K562 (cell line): ENCODE measurements around the gene PSMD4.

Source experiments
- EZH2 ChIP-seq: IDR thresholded peaks from 2 replicates; pipeline ENCODE4 v1.6.1; 2012; ENCODE audit warnings: low read depth, mild to moderate bottlenecking, inconsistent platforms, low read length, borderline replicate concordance
- FOS ChIP-seq: IDR thresholded peaks from 3 replicates; pipeline ENCODE4 v1.6.1; 2011; ENCODE audit not compliant: insufficient read length; ENCODE audit errors: extremely low read depth
- FOSL1 ChIP-seq: fragments of 200-800 bp; sonication (Bioruptor generic); conservative IDR thresholded peaks from 2 replicates; pipeline ENCODE4 v1.6.1; 2016; ENCODE audit warnings: missing genetic modification characterization, missing compliant biosample characterization
- GABPA ChIP-seq: fragments of 200-800 bp; sonication (Bioruptor generic); conservative IDR thresholded peaks from 2 replicates; pipeline ENCODE4 v1.6.1; 2016; ENCODE audit warnings: low read depth, missing genetic modification characterization, missing compliant biosample characterization
- GMEB1 ChIP-seq: fragments of 250-450 bp; sonication (Bioruptor Pico); IDR thresholded peaks from 2 replicates; pipeline ENCODE4 v1.4.0; 2020; ENCODE audit warnings: mild to moderate bottlenecking
- KAT7 ChIP-seq: sonication (generic); formaldehyde crosslinking; IDR thresholded peaks from 2 replicates; pipeline ENCODE4 v1.8.0; 2022; ENCODE audit warnings: missing genetic modification reagents, mild to moderate bottlenecking, borderline replicate concordance
- NFIC ChIP-seq: fragments of 450-650 bp; IDR thresholded peaks from 2 replicates; pipeline ENCODE4 v1.6.1; 2017; ENCODE audit warnings: mild to moderate bottlenecking, inconsistent platforms
- NR4A1 ChIP-seq, 2 experiments: fragments of 250-450 bp in 1 of 2; fragments of 450-650 bp in 1 of 2; sonication (Bioruptor Pico) in 1 of 2; IDR thresholded peaks; 2 replicates each; pipeline versions ENCODE4 v1.4.0 to v1.6.1; 2016 to 2020; ENCODE audit warnings: mild to moderate bottlenecking in 2 of 2, missing compliant biosample characterization in 1 of 2, missing genetic modification characterization in 1 of 2, moderate library complexity in 1 of 2
- YY1 ChIP-seq, 3 experiments: IDR thresholded peaks; 2 replicates each; pipeline ENCODE4 v1.6.1; 2011; ENCODE audit warnings: low read length in 2 of 3, mild to moderate bottlenecking in 2 of 3, moderate library complexity in 2 of 3, borderline replicate concordance in 1 of 3, control low read depth in 1 of 3, low read depth in 1 of 3; ENCODE audit not compliant: insufficient read depth in 3 of 3, insufficient replicate concordance in 2 of 3, control insufficient read depth in 1 of 3, insufficient read length in 1 of 3; ENCODE audit errors: extremely low read depth in 1 of 3
- TF ChIP-seq, protein P1 (sequence below), 3 experiments: IDR thresholded peaks in 2 of 3; conservative IDR thresholded peaks in 1 of 3; 2 replicates each; pipeline ENCODE4 v1.5.1; 2011 to 2012; ENCODE audit warnings: low read length in 3 of 3, mild to moderate bottlenecking in 3 of 3, control low read depth in 2 of 3, improper control_type of control experiment in 1 of 3, inconsistent platforms in 1 of 3, low read depth in 1 of 3, mixed read lengths in 1 of 3, moderate library complexity in 1 of 3; ENCODE audit not compliant: insufficient read depth in 2 of 3

DNA sequence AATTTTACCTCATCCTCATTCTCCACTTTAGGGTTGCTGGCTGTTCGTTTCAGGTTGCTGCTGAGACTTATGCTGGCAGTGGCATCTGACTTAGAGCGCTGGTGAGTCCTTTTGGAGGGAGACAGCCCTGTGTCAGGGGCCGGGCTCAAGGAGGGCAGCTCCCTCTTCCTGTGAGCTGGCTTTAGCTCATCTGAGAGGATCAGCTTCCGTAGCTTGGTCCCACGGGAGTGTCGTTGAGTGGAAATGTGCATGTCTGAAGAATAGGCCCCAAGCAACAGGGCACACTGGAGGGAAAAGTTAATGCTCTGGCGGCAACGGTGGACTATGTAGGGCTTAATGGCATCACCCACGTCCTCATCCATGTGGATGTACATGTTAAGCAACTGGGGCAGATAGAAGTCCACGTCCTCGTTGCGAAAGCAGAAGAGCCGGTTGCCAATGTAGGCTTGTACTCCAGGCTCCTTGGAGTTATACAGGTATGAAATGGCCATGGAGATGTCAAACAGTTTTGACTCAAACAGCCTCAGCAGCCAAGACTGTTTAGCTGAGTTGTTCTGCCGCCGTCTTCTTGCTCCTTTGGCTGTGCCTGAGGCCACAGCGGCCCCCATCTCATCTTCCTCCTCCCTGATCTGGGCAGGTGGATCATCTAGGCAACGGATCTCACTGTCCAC lies 61.2 kb downstream of the PSMD4 start:
- no peak for TF ChIP-seq NFIC
- TF ChIP-seq FOS = no peak
- TF ChIP-seq NR4A1 (CRISPR knock-in tag; IDR thresholded peaks at IDR 0.05) = no peak
- no peak for TF ChIP-seq NR4A1 (tag; IDR thresholded peaks at IDR 0.05)
- TF ChIP-seq YY1 (IDR thresholded peaks at IDR 0.05; ENCODE audit: borderline replicate concordance in 1 of 3, control insufficient read depth in 1 of 3, extremely low read depth in 1 of 3, insufficient read depth in 3 of 3, insufficient read length in 1 of 3, insufficient replicate concordance in 2 of 3, low read depth in 1 of 3, low read length in 2 of 3) = no peak
- no peak for TF ChIP-seq EZH2
- TF ChIP-seq FOSL1 = no peak
- TF ChIP-seq, protein P1, sequence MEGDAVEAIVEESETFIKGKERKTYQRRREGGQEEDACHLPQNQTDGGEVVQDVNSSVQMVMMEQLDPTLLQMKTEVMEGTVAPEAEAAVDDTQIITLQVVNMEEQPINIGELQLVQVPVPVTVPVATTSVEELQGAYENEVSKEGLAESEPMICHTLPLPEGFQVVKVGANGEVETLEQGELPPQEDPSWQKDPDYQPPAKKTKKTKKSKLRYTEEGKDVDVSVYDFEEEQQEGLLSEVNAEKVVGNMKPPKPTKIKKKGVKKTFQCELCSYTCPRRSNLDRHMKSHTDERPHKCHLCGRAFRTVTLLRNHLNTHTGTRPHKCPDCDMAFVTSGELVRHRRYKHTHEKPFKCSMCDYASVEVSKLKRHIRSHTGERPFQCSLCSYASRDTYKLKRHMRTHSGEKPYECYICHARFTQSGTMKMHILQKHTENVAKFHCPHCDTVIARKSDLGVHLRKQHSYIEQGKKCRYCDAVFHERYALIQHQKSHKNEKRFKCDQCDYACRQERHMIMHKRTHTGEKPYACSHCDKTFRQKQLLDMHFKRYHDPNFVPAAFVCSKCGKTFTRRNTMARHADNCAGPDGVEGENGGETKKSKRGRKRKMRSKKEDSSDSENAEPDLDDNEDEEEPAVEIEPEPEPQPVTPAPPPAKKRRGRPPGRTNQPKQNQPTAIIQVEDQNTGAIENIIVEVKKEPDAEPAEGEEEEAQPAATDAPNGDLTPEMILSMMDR (IDR thresholded peaks at IDR 0.05 in 2 of 3, conservative IDR thresholded peaks at IDR 0.05 in 1 of 3; ENCODE audit: insufficient read depth in 2 of 3, low read depth in 1 of 3, low read length in 3 of 3) = no peak
- no peak for TF ChIP-seq KAT7 (CRISPR knock-in tag)
- no peak for TF ChIP-seq GMEB1
- no peak for TF ChIP-seq GABPA (tag)
